ENCODE results near the gene ARFRP1. TPM values are rescaled to one million over a fixed set of nuclear protein-coding genes. Genes with fewer than 3 reads are reported as not detected.

Gene ARFRP1
- total and polyA plus RNA-seq, 2 experiments from 2014 or later = 16.7 to 24.6 TPM

- TF ChIP-seq ZNF462 (CRISPR knock-in tag; IDR thresholded peaks at IDR 0.05) = no peak
- TF ChIP-seq POLR2AphosphoS5 (IDR thresholded peaks at IDR 0.05; ENCODE audit: low read depth) = no peak
- no peak for TF ChIP-seq STAT1 (IDR thresholded peaks at IDR 0.05; ENCODE audit: unreplicated experiment)
- no peak for TF ChIP-seq EZH2 (IDR thresholded peaks at IDR 0.05; ENCODE audit: low read depth, unreplicated experiment)
- no peak for TF ChIP-seq NANOG (IDR thresholded peaks at IDR 0.05; ENCODE audit: borderline replicate concordance)
- no peak for TF ChIP-seq EZH2phosphoT487 (IDR thresholded peaks at IDR 0.05; ENCODE audit: unreplicated experiment)
- no peak for TF ChIP-seq ZNF114 (CRISPR knock-in tag; IDR thresholded peaks at IDR 0.05)
- TF ChIP-seq REST (IDR thresholded peaks at IDR 0.05; ENCODE audit: unreplicated experiment) = no peak
- TF ChIP-seq CTCF (conservative IDR thresholded peaks at IDR 0.05; ENCODE audit: low read depth in 2 of 2) = no peak
- TF ChIP-seq JUNB (IDR thresholded peaks at IDR 0.05; ENCODE audit: unreplicated experiment) = no peak
Measured at GRCh38 chr20:63694584-63695423, 13.0 kb downstream of the ARFRP1 start (continued).
